H1 (cell line): Measurements from ENCODE around the gene MKRN1. TPM values are rescaled to one million over a fixed set of nuclear protein-coding genes. Genes with fewer than 3 reads are reported as not detected.

ENCODE experiments used
- polyA plus RNA-seq, 7 experiments: library from polyadenylated mRNA; depleted of rRNA in 3 of 7; stranded (reverse) in 5 of 7; unstranded in 2 of 7; fragments of >200 nt in 5 of 7; fragments of 200-250 nt in 2 of 7; gene quantifications; 1 replicate in 5 of 7; 2 replicates in 1 of 7; 4 replicates in 1 of 7; pipeline versions ENCODE4 v1.2.1 to v1.2.3, GENCODE V29; 2011 to 2013; ENCODE audit warnings: missing spikeins in 2 of 7, mixed read lengths in 2 of 7
- total RNA-seq: library from RNA; stranded (reverse); fragmentation: NEBNext Ultra II Directional; extraction: Animal tissue kit (Norgen Biotek cat#: 25700); gene quantifications from 2 replicates; pipeline ENCODE4 v1.2.1, GENCODE V29; 2021

Gene MKRN1
- total and polyA plus RNA-seq, 2 of the 8 experiments (the other 6 are each of a cell fraction or from before 2014, with no cell fraction given), result 46.2 to 99.6 TPM

Other genes with a start within 250 kb of the MKRN1 start
- 47.3 and 58.2 TPM in 2 replicates for gene SLC37A3, start 81.0 kb downstream of the MKRN1 start, total RNA-seq
- gene SLC37A3, start 81.0 kb downstream of the MKRN1 start, polyA plus RNA-seq (2011; rRNA removed), result 71.0 and 74.1 TPM in 2 replicates
- gene RAB19, start 75.4 kb downstream of the MKRN1 start, total RNA-seq, result 9.8 TPM in 2 replicates
- 9.8 and 11.0 TPM in 2 replicates for gene RAB19, start 75.4 kb downstream of the MKRN1 start, polyA plus RNA-seq (2011; rRNA removed)
- gene DENND2A, start 161.3 kb upstream of the MKRN1 start, total RNA-seq, result 11.4 and 13.0 TPM in 2 replicates
- 5.0 and 6.0 TPM in 2 replicates for gene DENND2A, start 161.3 kb upstream of the MKRN1 start, polyA plus RNA-seq (2011; rRNA removed)
- gene ADCK2, start 193.4 kb upstream of the MKRN1 start, total RNA-seq, result 10.3 and 11.7 TPM in 2 replicates
- 6.9 and 9.8 TPM in 2 replicates for gene ADCK2, start 193.4 kb upstream of the MKRN1 start, polyA plus RNA-seq (2011; rRNA removed)
- 168 and 170 TPM in 2 replicates for gene NDUFB2, start 217.2 kb upstream of the MKRN1 start, total RNA-seq
- gene NDUFB2, start 217.2 kb upstream of the MKRN1 start, polyA plus RNA-seq (2011; rRNA removed), result 881 and 997 TPM in 2 replicates